Stimulated activated CD8-positive, alpha-beta memory T cell treated with anti-CD3 and anti-CD28 coated beads, Interleukin-4, amount 100 ng/mL, for 4 hours (primary cell): ENCODE results near the gene NUDCD3.

ENCODE experiments used
- DNase-seq, 2 donors: peaks; one replicate each; pipeline ENCODE4 v3.0.0-alpha.2; 2020; ENCODE audit warnings: low read depth in 2 of 2, low spot score in 1 of 2

Gene NUDCD3

DNA sequence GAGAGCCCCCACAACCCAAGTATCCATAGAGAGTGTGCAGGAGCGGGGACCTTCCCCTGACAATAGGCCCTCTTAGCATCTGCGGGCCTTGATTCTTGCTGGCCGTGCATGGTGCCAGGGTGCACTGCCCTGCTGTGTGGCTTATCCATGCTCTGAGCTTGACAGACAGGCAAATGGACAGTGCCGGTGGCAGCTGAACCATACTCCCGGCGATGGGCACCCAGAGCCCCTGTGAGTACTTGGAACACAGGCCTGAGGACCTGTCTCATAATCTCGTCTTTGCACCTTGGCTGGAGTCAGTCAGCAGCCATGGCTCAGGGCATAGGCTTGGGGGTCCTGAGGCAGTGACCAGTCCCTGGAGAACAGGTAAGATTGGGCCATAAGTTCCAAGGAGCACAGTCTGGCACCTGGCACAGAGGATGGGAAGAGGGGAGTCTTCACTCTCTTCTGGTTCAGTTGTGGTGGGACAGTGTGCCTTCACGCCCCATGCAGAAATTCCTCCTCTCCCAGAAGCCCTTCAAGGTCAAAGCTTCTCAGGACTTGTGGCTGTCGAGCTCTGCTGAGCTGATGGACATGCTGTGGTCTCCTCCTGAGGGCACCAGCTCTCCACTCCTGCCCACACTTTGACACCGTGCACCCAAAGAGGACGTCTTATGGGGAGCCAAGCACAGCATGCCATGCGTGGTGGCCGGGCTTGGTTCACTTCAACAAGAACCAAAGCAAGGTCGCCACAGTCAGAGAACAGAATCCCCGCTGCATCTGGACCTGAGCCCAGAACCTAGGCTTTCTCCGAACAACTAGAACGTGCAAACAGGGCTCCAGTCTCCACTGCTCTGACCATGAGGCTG, 105.6 kb downstream of the NUDCD3 start:
- DNase-seq: no peak

DNA sequence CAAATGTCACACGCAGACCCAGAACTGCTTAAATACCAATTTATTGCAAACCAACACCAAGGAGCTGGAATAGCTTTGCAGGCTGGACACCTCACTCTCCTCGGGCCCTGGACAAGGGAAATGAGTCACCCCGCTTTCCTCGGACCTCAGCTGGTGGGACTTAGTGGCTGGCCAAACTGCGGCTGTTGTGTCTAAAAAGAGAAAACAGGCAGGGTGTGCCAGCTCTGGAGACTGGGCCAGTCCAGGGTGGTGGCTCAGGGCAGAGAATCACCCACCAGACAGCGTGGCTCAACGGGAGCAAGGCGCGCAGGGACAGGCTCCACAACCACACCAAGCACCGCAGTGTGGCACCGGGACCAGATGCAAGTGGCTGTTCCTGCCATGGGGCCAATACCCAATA, 106.9 kb downstream of the NUDCD3 start:
- no peak for DNase-seq

DNA sequence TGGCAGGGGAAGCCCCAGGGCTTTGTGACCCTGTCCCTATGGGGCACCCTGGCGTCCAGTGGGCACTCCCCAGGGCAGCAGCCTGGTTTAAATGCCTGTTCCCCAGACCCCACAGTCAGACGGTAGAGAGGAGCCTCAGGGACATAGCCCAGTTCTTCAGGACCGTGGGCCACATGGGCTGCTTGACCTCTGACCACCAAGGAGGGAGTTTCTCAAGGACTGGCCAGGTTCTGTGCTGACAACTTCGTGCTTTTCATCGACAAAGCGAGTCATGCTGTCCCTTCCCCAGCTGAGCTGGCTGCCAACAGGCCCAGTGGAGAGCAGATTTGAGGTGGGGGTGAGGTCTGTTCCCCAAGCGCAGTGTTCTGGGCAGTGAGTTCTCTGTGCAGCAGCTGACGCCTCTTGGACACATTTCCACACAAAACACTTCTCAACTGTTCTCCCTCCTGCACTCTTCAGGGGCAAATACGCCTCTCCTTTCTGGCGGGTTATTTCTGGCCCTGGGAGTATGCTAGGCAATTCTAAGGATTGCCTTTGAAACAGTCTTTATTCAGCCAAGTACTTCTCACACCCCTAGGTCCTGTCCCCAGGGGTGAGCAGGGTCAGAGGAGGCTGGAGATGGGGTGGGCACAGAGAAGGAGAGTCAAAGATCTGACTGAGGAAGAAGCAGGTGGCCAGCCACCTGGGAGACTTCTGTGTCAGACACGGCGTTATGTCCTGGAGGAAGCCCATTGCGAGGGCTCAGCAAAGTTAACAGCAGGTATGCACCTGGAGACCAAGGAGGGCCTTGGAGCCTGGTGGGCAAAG, 107.8 kb downstream of the NUDCD3 start:
- no peak for DNase-seq

DNA sequence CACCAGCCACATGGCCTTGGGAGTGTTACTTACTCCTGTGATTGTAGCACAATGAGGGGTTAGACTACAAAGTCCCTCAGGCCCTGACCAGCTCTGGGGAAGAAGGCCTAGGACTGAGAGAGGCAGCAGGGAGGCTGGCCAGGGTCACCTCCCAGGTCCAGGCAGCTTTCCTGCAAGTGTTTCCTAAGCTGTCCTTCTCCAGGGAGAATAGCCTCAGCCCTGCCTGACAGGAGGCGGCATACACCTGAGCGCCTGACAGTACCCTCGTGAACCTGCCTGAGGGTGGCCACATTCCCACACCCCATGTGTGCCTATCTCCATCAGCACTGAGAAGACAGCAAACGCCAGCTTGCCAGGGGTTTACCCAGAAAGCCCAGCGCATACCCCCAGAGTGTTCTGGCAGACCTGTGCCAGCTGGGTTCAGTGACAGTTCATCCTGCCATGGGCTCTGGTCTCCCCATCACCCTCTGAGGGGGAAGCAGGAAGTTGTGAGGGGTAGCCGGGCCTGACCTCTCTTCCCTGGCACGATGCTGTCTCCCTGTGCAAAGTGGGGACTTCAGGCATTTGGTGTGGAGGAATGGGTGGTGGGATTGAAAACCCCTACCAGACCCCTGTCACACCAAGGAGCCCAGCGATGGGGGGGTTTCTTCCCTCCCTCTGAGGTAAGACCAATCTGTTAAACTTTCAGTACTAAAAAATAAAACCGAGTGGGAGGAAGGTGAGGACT, 108.8 kb downstream of the NUDCD3 start:
- no peak for DNase-seq

DNA sequence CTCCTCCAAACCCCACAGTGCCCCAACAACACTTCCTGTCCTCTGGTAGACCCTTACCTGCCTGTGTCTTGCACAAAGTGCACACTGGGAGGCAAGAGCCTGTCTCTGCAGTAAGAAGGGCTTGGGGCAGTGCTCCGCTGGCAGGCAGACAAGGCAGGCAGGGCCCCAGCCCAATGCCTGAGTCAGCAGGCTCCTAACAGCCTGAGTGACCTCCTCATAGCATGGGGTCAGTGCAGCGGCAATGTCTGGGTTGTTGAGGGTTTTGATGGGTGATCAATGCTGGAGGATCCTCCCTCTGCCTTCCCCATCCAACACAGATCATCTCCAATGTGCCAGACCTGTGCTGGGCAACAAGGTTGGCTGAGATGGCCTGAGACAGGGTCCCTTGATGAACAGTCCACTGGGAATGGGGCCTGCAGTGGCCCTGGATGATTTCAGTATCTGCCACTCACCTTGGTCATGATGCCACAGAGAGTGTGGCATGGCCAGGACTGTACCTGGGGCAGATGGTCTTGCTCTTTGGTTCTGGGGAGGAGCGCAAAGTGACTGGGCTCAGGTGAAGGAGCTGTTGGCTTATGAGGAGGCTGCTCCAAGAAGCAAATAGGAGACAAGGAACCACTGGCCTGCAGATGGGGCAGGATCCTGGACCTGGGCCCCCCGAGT, 109.5 kb downstream of the NUDCD3 start:
- DNase-seq: no peak

DNA sequence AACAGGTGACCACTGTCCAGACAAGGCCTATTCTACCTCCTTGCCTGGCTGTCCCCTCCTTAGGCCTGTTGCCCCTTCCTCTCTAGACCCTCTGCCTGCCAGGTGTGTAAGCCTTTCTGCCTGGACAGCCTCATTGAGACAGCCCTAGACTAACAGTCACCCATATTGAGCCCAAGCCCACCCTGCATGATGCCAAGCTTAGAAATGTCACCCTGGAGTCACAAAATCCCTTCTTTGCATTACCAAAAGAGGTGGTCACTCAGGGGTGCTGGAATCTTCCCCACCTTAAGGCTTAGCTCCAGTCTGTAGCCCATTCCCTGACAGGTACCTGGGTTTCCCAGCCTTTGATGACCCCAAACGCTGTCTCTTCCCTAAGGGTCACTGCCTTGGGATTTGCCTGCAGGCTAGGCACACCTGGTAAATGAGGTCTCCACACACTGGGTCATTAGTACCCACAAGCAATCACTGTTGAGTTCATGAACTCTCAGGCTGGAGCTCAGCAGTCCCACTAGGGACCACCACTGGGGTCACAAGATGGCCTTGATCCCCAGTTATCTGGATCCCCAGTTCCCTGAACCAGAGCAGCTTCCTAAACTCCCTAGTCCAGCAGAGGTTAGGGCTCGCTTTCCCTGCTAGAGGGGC, 110.1 kb downstream of the NUDCD3 start:
- DNase-seq: no peak

DNA sequence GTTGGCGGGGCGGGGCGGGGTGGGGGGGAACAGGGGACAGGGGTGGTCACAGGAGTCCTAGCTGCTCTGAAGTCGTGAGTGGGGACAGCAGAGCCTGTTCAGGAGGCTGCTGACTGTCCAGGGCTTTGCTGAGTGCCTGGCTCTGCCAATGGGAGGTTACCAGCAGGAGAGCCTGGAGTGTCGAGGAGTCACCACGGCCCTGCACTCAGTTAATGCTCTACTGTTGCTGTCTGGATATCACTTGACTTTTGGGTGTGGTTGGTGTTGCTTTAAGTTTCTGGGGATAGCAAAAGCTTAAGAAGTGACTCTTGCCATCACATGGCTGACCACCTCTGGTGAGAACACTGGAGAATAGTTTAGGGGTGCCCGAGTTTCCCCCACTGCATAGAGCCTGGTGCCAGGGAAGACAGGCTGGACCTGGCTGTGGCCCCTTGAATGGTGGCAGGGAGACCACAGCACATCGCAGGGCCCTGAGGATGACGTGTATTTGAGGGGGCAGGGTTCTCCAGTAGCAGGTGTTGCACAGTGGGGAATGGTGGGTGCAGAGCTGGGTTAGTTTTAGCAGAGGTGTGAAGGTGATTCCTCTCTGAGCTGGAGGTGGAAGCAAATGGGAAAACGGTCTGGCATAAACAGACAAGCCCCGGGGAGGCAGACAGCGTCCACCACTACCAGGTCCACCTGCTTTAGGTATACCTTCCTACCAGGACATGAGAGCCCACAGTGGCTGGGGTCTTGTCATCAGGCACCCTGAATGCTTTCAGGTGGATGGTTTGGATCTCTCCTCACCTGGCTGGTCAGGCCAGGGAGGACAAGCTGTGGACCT, 110.9 kb downstream of the NUDCD3 start:
- no peak for DNase-seq

DNA sequence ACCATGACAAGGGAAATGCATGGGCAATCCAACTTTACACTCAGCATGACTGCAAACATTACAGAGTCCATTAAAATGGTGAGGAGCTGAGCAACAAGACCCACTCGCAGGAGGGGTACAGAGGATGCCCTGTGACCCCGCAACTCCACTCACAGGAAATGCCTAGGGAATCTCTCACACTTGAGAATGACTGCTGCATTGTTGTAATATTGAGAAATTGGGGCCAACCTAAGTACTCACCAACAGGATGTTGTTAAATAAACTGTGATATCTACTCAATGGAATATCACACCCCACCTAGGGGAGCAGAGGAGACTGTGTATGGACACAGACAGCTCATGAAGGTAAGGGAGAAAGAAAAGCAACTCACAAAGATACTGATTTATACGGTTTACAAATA, 111.7 kb downstream of the NUDCD3 start:
- no peak for DNase-seq

DNA sequence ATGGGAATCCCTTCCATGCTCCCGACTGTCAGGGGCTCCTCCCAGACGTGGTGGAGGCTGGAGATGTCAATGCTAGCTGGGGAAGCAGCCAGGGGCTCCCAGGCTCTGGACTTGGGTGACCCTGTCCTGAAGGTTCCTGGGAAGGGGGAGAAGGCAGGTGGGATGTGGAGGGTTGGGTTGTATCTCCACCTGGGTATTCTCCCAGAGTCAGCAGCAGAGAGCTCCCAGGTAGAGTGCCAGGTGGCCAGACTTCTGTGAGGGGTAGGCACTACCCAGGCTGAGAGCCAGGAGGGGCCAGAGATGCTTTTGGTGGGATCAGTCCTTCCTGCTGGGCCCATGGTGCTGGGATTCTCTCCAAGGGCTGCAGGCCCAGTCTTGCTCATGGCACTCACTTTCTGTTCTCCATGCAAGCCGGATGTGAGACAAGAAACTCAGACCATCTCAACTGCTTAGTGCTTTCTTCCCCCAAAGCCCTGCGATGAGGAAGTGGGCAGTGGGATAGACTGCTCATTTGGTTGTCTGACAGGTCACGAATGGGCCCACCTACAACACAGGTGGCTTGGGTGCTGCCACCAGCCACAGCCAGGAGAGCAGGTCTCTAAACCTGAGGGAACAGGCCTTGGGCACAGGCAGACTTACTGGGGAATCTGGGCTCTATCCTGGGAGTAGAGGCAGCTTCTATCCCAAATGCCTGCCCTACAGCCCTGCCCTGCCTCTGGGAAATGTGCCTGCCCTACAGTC, 112.6 kb downstream of the NUDCD3 start:
- no peak for DNase-seq

DNA sequence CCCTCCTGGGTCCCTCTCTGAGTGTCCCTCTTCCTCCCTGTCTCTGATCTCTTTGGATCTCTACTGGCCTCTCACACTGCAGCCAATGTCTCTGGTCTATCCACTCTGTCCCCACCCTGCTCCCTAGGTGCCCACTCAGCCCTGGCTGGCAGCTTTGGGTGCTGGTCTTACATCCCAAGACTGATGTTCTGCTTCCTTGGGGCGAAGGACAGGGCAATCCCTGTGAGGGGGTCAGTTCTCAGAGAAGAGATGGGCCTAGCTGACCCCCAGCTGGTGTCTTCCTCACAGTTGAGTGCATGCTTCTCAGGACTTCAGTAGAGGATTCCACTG, 113.4 kb downstream of the NUDCD3 start:
- DNase-seq: no peak

DNA sequence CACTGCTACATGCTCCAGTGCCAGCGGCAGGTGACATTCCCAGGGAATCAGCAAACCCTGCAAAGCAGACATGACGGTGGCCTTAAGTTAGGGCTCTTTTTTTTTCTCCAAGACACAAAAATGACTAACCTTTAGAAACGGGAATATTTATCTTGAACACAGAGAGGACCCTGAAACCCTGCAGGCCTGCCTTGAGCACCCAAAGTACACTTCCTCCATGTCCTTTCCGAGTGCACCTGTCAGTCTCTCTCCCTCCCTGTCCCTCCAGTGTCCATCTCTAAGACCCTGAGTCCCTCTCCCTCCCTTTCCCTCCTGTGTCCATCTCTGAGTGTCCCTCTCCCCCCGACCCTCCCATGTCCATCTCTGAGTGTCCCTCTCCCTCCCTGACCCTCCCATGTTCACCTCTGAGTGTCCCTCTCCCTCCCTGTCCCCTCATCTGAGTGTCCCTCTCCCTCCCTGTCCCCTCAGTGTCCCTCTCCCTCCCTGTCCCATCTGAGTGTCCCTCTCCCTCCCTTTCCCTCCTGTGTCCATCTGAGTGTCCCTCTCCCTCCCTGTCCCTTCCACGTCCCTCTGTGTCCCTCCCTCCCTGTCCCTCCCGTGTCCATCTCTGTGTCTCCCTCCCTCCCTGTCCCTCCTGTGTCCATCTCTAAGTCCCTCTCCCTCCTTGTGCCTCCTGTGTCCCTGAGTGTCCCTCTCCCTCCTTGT, 113.9 kb downstream of the NUDCD3 start:
- DNase-seq: no peak

DNA sequence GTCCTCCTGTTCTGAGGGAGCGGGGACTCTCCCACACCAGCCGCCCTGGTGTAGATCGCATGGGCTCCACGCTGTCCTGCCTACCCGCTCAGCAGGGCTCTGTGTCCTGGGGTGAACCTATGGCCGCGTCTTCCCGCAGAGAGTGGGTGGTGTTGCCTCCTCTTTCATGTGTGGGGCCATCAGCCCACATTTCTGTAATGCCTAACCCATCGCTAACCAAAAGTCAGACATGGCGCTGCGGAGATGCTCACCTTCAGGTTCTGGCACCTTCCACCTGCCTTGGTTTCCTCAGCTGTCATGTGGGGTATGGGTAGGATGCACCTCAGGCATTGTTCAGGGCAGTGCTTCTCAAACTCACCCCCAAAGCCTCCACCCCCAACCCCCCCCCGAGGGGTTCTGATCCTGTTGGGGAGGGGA, 114.5 kb downstream of the NUDCD3 start:
- DNase-seq: no peak

DNA sequence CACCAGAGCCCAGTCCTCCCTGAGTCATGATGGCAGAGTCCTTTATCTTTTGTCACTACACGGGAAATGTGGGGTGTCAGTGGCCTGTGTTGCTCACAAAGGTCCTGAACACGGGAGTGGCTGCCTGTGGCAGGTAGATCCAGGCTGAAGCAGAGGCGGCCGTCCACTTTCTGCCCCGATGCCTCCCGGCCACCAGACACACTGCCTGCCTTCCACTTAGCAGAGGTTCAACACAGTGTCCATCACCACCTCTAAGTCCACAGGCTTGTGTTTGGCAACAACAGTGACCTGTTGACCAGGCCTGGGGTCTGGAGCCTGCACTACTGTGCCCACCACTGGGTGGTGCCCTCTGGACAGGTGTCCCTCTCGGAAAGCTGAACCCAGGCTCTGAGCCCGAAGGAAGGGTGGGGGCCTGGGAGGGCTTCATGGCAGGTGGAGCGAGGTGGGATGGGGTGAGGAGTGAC, 115.2 kb downstream of the NUDCD3 start:
- no peak for DNase-seq

DNA sequence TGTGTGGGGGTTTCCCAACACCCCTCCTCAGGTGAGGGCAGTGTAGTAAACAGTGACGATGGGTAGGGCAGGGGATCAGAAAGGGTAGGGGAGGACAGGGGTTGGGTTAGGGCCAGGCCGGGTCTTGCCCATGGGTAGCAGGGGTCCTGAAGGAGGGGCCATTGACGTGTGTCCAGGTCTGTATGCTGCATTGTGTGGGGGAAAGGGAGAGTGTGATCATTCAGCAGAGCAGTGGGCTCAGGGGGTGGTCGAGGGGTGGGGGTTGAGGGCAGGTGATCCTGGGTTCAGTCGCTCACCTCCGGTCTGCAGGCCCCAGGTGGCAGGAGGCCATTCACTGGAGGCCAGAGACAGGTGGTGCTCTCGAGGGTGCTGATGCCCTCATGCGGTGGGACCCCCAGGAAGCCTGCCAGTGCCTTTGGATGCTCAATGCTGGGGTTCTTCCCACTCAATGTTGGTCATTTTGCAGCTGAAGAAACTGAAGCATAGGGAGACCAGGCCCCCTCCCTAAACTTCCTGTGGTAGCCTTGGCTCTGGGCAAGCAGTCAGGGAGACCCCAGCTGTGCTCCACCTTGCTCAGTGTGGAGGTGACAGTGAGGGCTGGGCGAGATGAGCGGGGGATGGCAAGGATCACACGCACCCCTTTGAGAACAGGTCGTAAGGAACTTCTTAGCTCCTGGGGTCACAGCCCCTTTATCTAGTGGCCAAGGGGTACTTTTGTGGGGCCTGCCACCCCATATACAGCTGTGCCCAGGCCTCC, 116.3 kb downstream of the NUDCD3 start:
- DNase-seq: no peak

DNA sequence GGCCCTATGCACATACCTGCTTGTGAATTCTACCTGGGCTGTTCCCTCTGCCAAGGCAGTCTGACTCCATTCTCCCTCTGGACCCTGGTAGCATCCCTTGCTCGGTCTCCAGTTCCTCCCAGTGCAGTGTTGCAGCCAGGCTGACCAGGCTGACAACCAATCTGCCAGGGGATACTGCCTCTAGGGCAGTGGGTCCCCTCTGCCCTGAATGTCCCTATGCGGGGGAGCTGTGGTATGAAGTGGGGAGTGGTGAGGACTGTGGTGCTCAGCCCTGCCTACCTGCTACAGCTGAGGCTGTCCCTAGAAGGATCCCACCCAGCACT, 117.1 kb downstream of the NUDCD3 start:
- DNase-seq: no peak

DNA sequence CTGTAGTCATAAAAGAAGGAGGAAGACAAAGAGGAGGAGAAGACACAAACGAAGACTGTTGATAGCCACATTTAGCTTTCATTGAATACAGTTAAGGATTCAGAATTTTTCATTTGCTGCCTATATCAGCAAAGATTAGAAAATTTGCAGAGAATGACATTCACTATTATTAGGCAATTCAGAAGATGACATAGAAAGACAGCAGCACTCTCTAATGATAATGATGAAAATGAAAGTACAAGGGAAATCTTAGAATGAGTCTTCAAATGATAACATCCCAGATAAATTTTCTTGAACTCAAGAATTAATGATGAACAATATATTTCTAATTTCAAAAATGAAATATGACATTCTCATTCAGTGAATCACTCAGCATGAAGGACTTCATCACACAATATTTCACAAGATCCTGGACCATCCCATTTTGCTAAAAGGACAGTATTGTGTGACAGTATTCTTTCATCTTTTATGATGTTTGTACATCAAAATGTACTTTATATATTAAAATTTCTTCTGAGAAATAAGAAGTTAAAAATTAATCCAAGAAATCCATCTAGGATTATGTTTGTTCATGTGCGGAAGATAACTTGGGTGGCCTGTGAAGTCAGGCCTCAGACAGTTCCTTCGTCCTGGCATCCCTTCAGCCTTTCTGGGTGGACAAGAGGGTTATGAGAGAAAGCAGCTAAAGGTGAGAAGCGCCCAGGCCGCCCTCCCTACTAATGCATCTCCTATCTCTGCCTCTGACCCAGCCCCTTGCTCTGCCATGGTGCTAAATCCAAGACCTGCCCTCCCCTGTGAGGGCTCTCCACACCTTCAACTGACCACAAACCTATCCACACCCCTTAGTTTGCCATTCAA, 117.7 kb downstream of the NUDCD3 start:
- DNase-seq: no peak

DNA sequence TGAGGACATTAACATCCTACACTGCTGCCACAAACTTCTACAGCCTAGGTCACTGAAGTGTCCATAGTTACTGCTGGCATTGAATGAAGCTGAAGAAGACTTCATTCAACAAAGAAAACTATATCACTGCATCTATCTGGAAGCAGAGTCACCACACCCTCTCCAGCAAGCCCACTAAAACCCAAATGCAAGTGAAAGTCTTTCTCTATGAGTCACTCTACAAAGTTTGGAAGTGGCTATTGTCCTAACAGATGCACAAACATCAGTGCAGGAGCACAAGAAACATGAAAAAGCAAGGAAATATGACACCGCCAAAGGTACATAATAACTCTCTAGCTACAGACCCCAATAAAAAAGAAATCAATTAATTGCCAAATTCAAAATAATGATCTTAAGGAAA, 121.6 kb downstream of the NUDCD3 start:
- DNase-seq: no peak
